Measurements from ENCODE around the gene PPP1R2C.

PPP1R2C gene

GRCh38 chrX:42778096-42778495 is at the start of gene PPP1R2C:
TSS of gene PPP1R2C (minus strand) at chrX:42778163. CDS start at chrX:42778079, 84 bp downstream.
- no peak within 1 kb of the TSS for H3K4me3 ChIP-seq
- H4K20me1 ChIP-seq: no peaks in the 10 kb centered on the region
- no peaks in the 10 kb centered on the region for H3K36me3 ChIP-seq
- H3K9ac ChIP-seq: no peak within 1 kb of the TSS
- no peaks in the 10 kb centered on the region for H3K4me1 ChIP-seq
- TF ChIP-seq Cebpa-rat (IDR thresholded peaks at IDR 0.05): no peak
- peaks cover 77% of the 10 kb centered on the region for H3K27me3 ChIP-seq
- H3K9me3 ChIP-seq: peaks cover 11% of the 10 kb centered on the region
- no peak within 1 kb of the TSS for H3K27ac ChIP-seq
- H3K4me2 ChIP-seq: no peak within 1 kb of the TSS

- H3K9me3 ChIP-seq: peaks cover 9% of the 10 kb centered on the region
- no peak for TF ChIP-seq Cebpa-rat (IDR thresholded peaks at IDR 0.05)
- H3K4me2 ChIP-seq: no peak overlapping the region
- H3K36me3 ChIP-seq: no peaks in the 10 kb centered on the region
- no peaks in the 10 kb centered on the region; the same call in 1 of the 2 replicates for H4K20me1 ChIP-seq
- H3K4me3 ChIP-seq: no peak overlapping the region
- peaks cover 69% of the 10 kb centered on the region for H3K27me3 ChIP-seq
- no peak overlapping the region for H3K9ac ChIP-seq
- H3K4me1 ChIP-seq: no peaks in the 10 kb centered on the region
- no peak overlapping the region for H3K27ac ChIP-seq
Observed at GRCh38 chrX:42825201-42825600, 47.2 kb upstream of the PPP1R2C start.

- no peak overlapping the region for H3K4me3 ChIP-seq
- H3K9me3 ChIP-seq: peaks cover 9% of the 10 kb centered on the region
- H3K4me1 ChIP-seq: no peaks in the 10 kb centered on the region
- H3K27me3 ChIP-seq: peaks cover 63% of the 10 kb centered on the region
- no peaks in the 10 kb centered on the region for H3K36me3 ChIP-seq
- no peak overlapping the region for H3K4me2 ChIP-seq
- TF ChIP-seq Cebpa-rat (IDR thresholded peaks at IDR 0.05): no peak
- H4K20me1 ChIP-seq: no peaks in the 10 kb centered on the region; the same call in 1 of the 2 replicates
- no peak overlapping the region for H3K9ac ChIP-seq
- H3K27ac ChIP-seq: no peak overlapping the region
Observed at GRCh38 chrX:42824541-42824940, 46.6 kb upstream of the PPP1R2C start.

GRCh38 chrX:42823443-42823842 is 45.5 kb upstream of the PPP1R2C start:
- no peak for TF ChIP-seq Cebpa-rat (IDR thresholded peaks at IDR 0.05)

GRCh38 chrX:42821803-42822443 is 44.0 kb upstream of the PPP1R2C start:
- Histone ChIP-seq H3K4me1 (no peaks in the 10 kb centered on the region), H4K20me1 (no peaks in the 10 kb centered on the region; the same call in 1 of the 2 replicates)
- no peak for TF ChIP-seq Cebpa-rat (IDR thresholded peaks at IDR 0.05)

More at GRCh38 chrX:42823443-42823842, 45.5 kb upstream of the PPP1R2C start:
- Histone ChIP-seq H3K36me3 (no peaks in the 10 kb centered on the region), H3K4me2 (no peak overlapping the region), H4K20me1 (no peaks in the 10 kb centered on the region; the same call in 1 of the 2 replicates), H3K27ac (no peak overlapping the region), H3K4me1 (no peaks in the 10 kb centered on the region), H3K9ac (no peak overlapping the region), H3K4me3 (no peak overlapping the region), H3K9me3 (peaks cover 10% of the 10 kb centered on the region), H3K27me3 (peaks cover 61% of the 10 kb centered on the region)

GRCh38 chrX:42818151-42818921 is 40.4 kb upstream of the PPP1R2C start:
- H3K36me3 ChIP-seq: no peaks in the 10 kb centered on the region
- H3K27me3 ChIP-seq: peaks cover 46% of the 10 kb centered on the region
- no peaks in the 10 kb centered on the region for H4K20me1 ChIP-seq
- no peak overlapping the region for H3K4me3 ChIP-seq
- no peak overlapping the region for H3K9ac ChIP-seq
- no peak for TF ChIP-seq Cebpa-rat (IDR thresholded peaks at IDR 0.05)
- H3K4me2 ChIP-seq: no peak overlapping the region
- no peaks in the 10 kb centered on the region for H3K4me1 ChIP-seq
- H3K27ac ChIP-seq: no peak overlapping the region
- H3K9me3 ChIP-seq: peaks cover 34% of the 10 kb centered on the region

More at GRCh38 chrX:42821803-42822443, 44.0 kb upstream of the PPP1R2C start:
- no peak overlapping the region for H3K4me3 ChIP-seq
- no peaks in the 10 kb centered on the region for H3K36me3 ChIP-seq
- peaks cover 15% of the 10 kb centered on the region for H3K9me3 ChIP-seq
- H3K4me2 ChIP-seq: no peak overlapping the region
- no peak overlapping the region for H3K9ac ChIP-seq
- peaks cover 51% of the 10 kb centered on the region for H3K27me3 ChIP-seq
- H3K27ac ChIP-seq: no peak overlapping the region

GRCh38 chrX:42809569-42809968 is 31.6 kb upstream of the PPP1R2C start:
- Histone ChIP-seq H3K4me1 (no peaks in the 10 kb centered on the region), H3K9ac (no peak overlapping the region), H3K4me3 (no peak overlapping the region), H3K9me3 (no peaks in the 10 kb centered on the region), H3K27ac (no peak overlapping the region), H4K20me1 (no peaks in the 10 kb centered on the region), H3K4me2 (no peak overlapping the region), H3K36me3 (no peaks in the 10 kb centered on the region), H3K27me3 (peaks cover 40% of the 10 kb centered on the region)
- no peak for TF ChIP-seq Cebpa-rat (IDR thresholded peaks at IDR 0.05)

- H3K4me2 ChIP-seq: no peak overlapping the region
- no peak for TF ChIP-seq Cebpa-rat (IDR thresholded peaks at IDR 0.05)
- no peaks in the 10 kb centered on the region for H3K36me3 ChIP-seq
- H3K27ac ChIP-seq: no peak overlapping the region
- no peaks in the 10 kb centered on the region for H3K4me1 ChIP-seq
- no peaks in the 10 kb centered on the region for H3K9me3 ChIP-seq
- H4K20me1 ChIP-seq: no peaks in the 10 kb centered on the region
- no peak overlapping the region for H3K9ac ChIP-seq
- no peak overlapping the region for H3K4me3 ChIP-seq
- peaks cover 54% of the 10 kb centered on the region for H3K27me3 ChIP-seq
Observed at GRCh38 chrX:42807393-42807792, 29.4 kb upstream of the PPP1R2C start.

GRCh38 chrX:42804524-42804923 is 26.6 kb upstream of the PPP1R2C start:
- Histone ChIP-seq H3K27ac (no peak overlapping the region), H4K20me1 (no peaks in the 10 kb centered on the region), H3K4me2 (no peak overlapping the region), H3K4me1 (no peaks in the 10 kb centered on the region), H3K9ac (no peak overlapping the region), H3K36me3 (no peaks in the 10 kb centered on the region), H3K27me3 (peaks cover 75% of the 10 kb centered on the region), H3K4me3 (no peak overlapping the region), H3K9me3 (peaks cover 2% of the 10 kb centered on the region)
- TF ChIP-seq Cebpa-rat (IDR thresholded peaks at IDR 0.05): no peak

GRCh38 chrX:42803320-42803719 is 25.4 kb upstream of the PPP1R2C start:
- Histone ChIP-seq H4K20me1 (no peaks in the 10 kb centered on the region), H3K27ac (no peak overlapping the region), H3K9me3 (peaks cover 9% of the 10 kb centered on the region), H3K4me3 (no peak overlapping the region), H3K4me2 (no peak overlapping the region), H3K9ac (no peak overlapping the region), H3K36me3 (no peaks in the 10 kb centered on the region), H3K27me3 (peaks cover 83% of the 10 kb centered on the region), H3K4me1 (no peaks in the 10 kb centered on the region)
- TF ChIP-seq Cebpa-rat (IDR thresholded peaks at IDR 0.05): no peak
